ENCODE data around the gene SUPT3H. TPM values are rescaled to one million over a fixed set of nuclear protein-coding genes. Genes with fewer than 3 reads are reported as not detected.

The SUPT3H gene
- total RNA-seq, 4 donors from 2014 or later, result 6.0 to 9.0 (median 6.2) TPM

- TF ChIP-seq CTCF (IDR thresholded peaks at IDR 0.05; ENCODE audit: low read depth), result no peak
These were observed 291.2 kb downstream of the SUPT3H start for GRCh38 chr6:45086360-45087084.

- no peak for TF ChIP-seq CTCF (IDR thresholded peaks at IDR 0.05; ENCODE audit: low read depth)
These were observed 293.5 kb downstream of the SUPT3H start for GRCh38 chr6:45084257-45084656.

- no peak for TF ChIP-seq CTCF (IDR thresholded peaks at IDR 0.05; ENCODE audit: low read depth)
These were observed 295.6 kb downstream of the SUPT3H start for GRCh38 chr6:45082091-45082490.

GRCh38 chr6:45081634-45082033 lies 296.1 kb downstream of the SUPT3H start:
- TF ChIP-seq CTCF (IDR thresholded peaks at IDR 0.05; ENCODE audit: low read depth), result no peak

GRCh38 chr6:45078432-45078831 lies 299.3 kb downstream of the SUPT3H start:
- TF ChIP-seq CTCF (IDR thresholded peaks at IDR 0.05; ENCODE audit: low read depth), result no peak

GRCh38 chr6:45076217-45076930 lies 301.4 kb downstream of the SUPT3H start:
- no peak for TF ChIP-seq CTCF (IDR thresholded peaks at IDR 0.05; ENCODE audit: low read depth)

- no peak for TF ChIP-seq CTCF (IDR thresholded peaks at IDR 0.05; ENCODE audit: low read depth)
These were observed 302.5 kb downstream of the SUPT3H start for GRCh38 chr6:45075246-45075645.
